GM21381 (cell line): Measurements from ENCODE around the gene TRIM67.
"Not testable (repeated sequence)": the region's sequence is repeated elsewhere in the genome, so short reads cannot be mapped to it uniquely, and the experiment has no call there.

Source experiments
- ATAC-seq: cut with Tn5 transposase; IDR thresholded peaks from one replicate; pipeline ENCODE4 v1.9.1; 2021; ENCODE audit warnings: mild to moderate bottlenecking, moderate library complexity; ENCODE audit not compliant: unreplicated experiment

The TRIM67 gene

GRCh38 chr1:231203259-231204057 is 41.6 kb downstream of the TRIM67 start:
- no peak for ATAC-seq

GRCh38 chr1:231206856-231207255 is 45.0 kb downstream of the TRIM67 start:
- no peak for ATAC-seq

- ATAC-seq = no peak
These were observed 45.6 kb downstream of the TRIM67 start for GRCh38 chr1:231207437-231207836.

- ATAC-seq = no peak
These were observed 47.1 kb downstream of the TRIM67 start for GRCh38 chr1:231208980-231209379.

GRCh38 chr1:231209531-231209930 is 47.7 kb downstream of the TRIM67 start:
- no peak for ATAC-seq

- no peak for ATAC-seq
These were observed 48.3 kb downstream of the TRIM67 start for GRCh38 chr1:231210126-231210525.

- ATAC-seq = peak; percentile 89
These were observed 49.4 kb downstream of the TRIM67 start for GRCh38 chr1:231211005-231211857.

- ATAC-seq = not testable (repeated sequence)
These were observed 50.4 kb downstream of the TRIM67 start for GRCh38 chr1:231212301-231212700.

- ATAC-seq = no peak
These were observed 52.1 kb downstream of the TRIM67 start for GRCh38 chr1:231213831-231214573.

- no peak for ATAC-seq
These were observed 53.2 kb downstream of the TRIM67 start for GRCh38 chr1:231214918-231215680.

GRCh38 chr1:231215681-231216385 is 54.0 kb downstream of the TRIM67 start:
- no peak for ATAC-seq

GRCh38 chr1:231216498-231216897 is 54.6 kb downstream of the TRIM67 start:
- ATAC-seq = no peak

GRCh38 chr1:231217056-231217455 is 55.2 kb downstream of the TRIM67 start:
- ATAC-seq = no peak

- ATAC-seq = no peak
These were observed 56.2 kb downstream of the TRIM67 start for GRCh38 chr1:231218078-231218477.

GRCh38 chr1:231219422-231220401 is 57.9 kb downstream of the TRIM67 start:
- ATAC-seq = no peak

GRCh38 chr1:231220801-231221200 is 58.9 kb downstream of the TRIM67 start:
- ATAC-seq = no peak

- no peak for ATAC-seq
These were observed 64.3 kb downstream of the TRIM67 start for GRCh38 chr1:231226156-231226555.

GRCh38 chr1:231231511-231231910 is 69.7 kb downstream of the TRIM67 start:
- no peak for ATAC-seq
